PC-3 (cell line): ENCODE measurements around the gene FBXL7. TPM values are rescaled to one million over a fixed set of nuclear protein-coding genes. Genes with fewer than 3 reads are reported as not detected.

Experiments
- ATAC-seq: fragments of 200-7000 bp; cut with Tn5 transposase; 2 replicates; pipeline ENCODE4 v1.9.1; 2020; ENCODE audit warnings: mild to moderate bottlenecking, moderate library complexity
- BruUV-seq: library from RNA; stranded (reverse); fragments of 400-500 nt; replicated peaks from 2 replicates; lab custom pipeline; 2021; lab: Mats Ljungman, UMichigan
- CTCF ChIA-PET: fragments of 300-600 bp; sonication (Branson Sonifier 250); formaldehyde crosslinking; loops from one replicate; lab custom pipeline; 2022; ENCODE audit warnings: antibody characterized with exemption; lab: Charles Lee
- POLR2A ChIA-PET: fragments of 300-600 bp; sonication (Branson Sonifier 250); formaldehyde crosslinking; loops from one replicate; lab custom pipeline; 2022; ENCODE audit warnings: antibody characterized with exemption; ENCODE audit not compliant: unreplicated experiment; lab: Charles Lee
- DNase-seq: peaks from one replicate; pipeline ENCODE4 v3.0.0-alpha.2; 2015
- H2AFZ ChIP-seq: fragments of 300-600 bp; sonication (generic); 2 replicates; pipeline ENCODE4 v1.6.0; 2016; ENCODE audit warnings: antibody characterized with exemption, low read length
- H3F3A ChIP-seq: fragments of 300-600 bp; sonication (generic); one replicate; pipeline ENCODE4 v1.6.0; 2017; ENCODE audit warnings: antibody characterized with exemption, low read length, control low read depth, mild to moderate bottlenecking; ENCODE audit not compliant: unreplicated experiment
- H3K27ac ChIP-seq: fragments of 300-600 bp; sonication (generic); 2 replicates; pipeline ENCODE4 v1.5.1; 2016; ENCODE audit warnings: mild to moderate bottlenecking, low read length
- H3K27me3 ChIP-seq: fragments of 300-600 bp; sonication (generic); 2 replicates; pipeline ENCODE4 v1.6.1; 2016; ENCODE audit warnings: low read length, mixed read lengths
- H3K36me3 ChIP-seq: fragments of 300-600 bp; sonication (generic); 2 replicates; pipeline ENCODE4 v1.6.1; 2016; ENCODE audit warnings: low read depth, mixed run types, low read length, mixed read lengths
- H3K4me1 ChIP-seq: fragments of 300-600 bp; sonication (generic); 2 replicates; pipeline ENCODE4 v1.5.1; 2016; ENCODE audit warnings: low read length; ENCODE audit not compliant: insufficient read depth
- H3K4me2 ChIP-seq: fragments of 300-600 bp; sonication (generic); 2 replicates; pipeline ENCODE4 v1.6.0; 2016; ENCODE audit warnings: low read length
- H3K4me3 ChIP-seq: fragments of 300-600 bp; sonication (generic); 2 replicates; pipeline ENCODE4 v1.5.1; 2016; ENCODE audit warnings: mild to moderate bottlenecking, low read length, mixed read lengths
- H3K79me2 ChIP-seq: fragments of 300-600 bp; sonication (generic); 2 replicates; pipeline ENCODE4 v1.6.1; 2017; ENCODE audit warnings: low read length, mixed read lengths
- H3K9ac ChIP-seq: fragments of 300-600 bp; sonication (generic); 2 replicates; pipeline ENCODE4 v1.6.0; 2016; ENCODE audit warnings: mild to moderate bottlenecking, low read length
- H3K9me2 ChIP-seq: fragments of 300-600 bp; sonication (generic); replicated peaks from 2 replicates; pipeline ENCODE4 v1.6.1; 2016; ENCODE audit warnings: mixed run types, low read length, mixed read lengths
- H3K9me3 ChIP-seq: fragments of 300-600 bp; sonication (generic); 2 replicates; pipeline ENCODE4 v1.6.1; 2016; ENCODE audit warnings: low read length, mixed read lengths
- H4K20me1 ChIP-seq: fragments of 300-600 bp; sonication (generic); 2 replicates; pipeline ENCODE4 v1.6.1; 2016; ENCODE audit warnings: low read length, mixed read lengths
- EZH2 ChIP-seq: fragments of 300-600 bp; sonication (generic); IDR thresholded peaks from one replicate; pipeline ENCODE4 v1.6.1; 2017; ENCODE audit warnings: antibody characterized with exemption, mild to moderate bottlenecking, low read length; ENCODE audit not compliant: unreplicated experiment
- EZH2phosphoT487 ChIP-seq: fragments of 300-600 bp; sonication (generic); IDR thresholded peaks from 2 replicates; pipeline ENCODE4 v1.6.1; 2018; ENCODE audit warnings: mild to moderate bottlenecking, antibody characterized with exemption, low read length, borderline replicate concordance
- intact Hi-C: fragments of 100-400 bp; cut with micrococcal nuclease; formaldehyde crosslinking; loops from 2 replicates; pipeline ENCODE4 v1.9.0; 2023
- total RNA-seq: library from RNA; depleted of rRNA; stranded (reverse); fragments of >200 nt; gene quantifications from 2 replicates; pipeline ENCODE4 v1.2.3, GENCODE V29; 2014
- TF ChIP-seq, protein P1 (sequence below): fragments of 300-600 bp; sonication (generic); conservative IDR thresholded peaks from 2 replicates; pipeline ENCODE4 v1.5.1; 2017; ENCODE audit warnings: antibody characterized with exemption, low read depth, mild to moderate bottlenecking, low read length

The FBXL7 gene
- total RNA-seq, 1 experiment from 2014 or later = 0.18 TPM

DNA sequence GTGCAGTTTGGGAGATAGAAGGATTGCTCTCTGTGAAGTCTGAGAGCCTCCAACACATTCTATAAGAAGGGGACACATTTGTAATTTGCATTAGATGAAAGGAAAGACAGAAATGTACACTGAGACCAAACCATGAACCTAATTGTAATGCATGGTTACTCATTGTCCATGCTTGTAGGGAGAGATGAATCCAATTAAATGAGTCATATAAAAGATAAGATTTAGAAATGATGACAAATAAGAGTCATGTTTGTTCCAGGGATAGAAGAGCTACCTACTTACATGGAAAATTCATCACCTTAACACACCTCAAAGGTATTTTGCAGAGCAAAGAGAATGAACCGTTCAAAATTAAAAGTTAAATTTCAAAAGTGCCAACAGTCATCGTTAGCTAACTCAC, 85.1 kb downstream of the FBXL7 start:
- Histone ChIP-seq H3K9me3 (peaks cover 36% of the 10 kb centered on the region), H3K36me3 (no peaks in the 10 kb centered on the region), H3K4me1 (no peaks in the 10 kb centered on the region), H3F3A (no peaks in the 10 kb centered on the region), H3K4me3 (no peak overlapping the region), H3K27me3 (no peaks in the 10 kb centered on the region), H4K20me1 (no peaks in the 10 kb centered on the region), H3K79me2 (no peaks in the 10 kb centered on the region), H2AFZ (no peak overlapping the region), H3K27ac (no peak overlapping the region), H3K4me2 (no peak overlapping the region), H3K9ac (no peak overlapping the region), H3K9me2 (no peaks in the 10 kb centered on the region)
- ATAC-seq (no peak), DNase-seq (no peak)
- TF ChIP-seq EZH2phosphoT487 = no peak
- TF ChIP-seq EZH2 = no peak
- TF ChIP-seq, protein P1, sequence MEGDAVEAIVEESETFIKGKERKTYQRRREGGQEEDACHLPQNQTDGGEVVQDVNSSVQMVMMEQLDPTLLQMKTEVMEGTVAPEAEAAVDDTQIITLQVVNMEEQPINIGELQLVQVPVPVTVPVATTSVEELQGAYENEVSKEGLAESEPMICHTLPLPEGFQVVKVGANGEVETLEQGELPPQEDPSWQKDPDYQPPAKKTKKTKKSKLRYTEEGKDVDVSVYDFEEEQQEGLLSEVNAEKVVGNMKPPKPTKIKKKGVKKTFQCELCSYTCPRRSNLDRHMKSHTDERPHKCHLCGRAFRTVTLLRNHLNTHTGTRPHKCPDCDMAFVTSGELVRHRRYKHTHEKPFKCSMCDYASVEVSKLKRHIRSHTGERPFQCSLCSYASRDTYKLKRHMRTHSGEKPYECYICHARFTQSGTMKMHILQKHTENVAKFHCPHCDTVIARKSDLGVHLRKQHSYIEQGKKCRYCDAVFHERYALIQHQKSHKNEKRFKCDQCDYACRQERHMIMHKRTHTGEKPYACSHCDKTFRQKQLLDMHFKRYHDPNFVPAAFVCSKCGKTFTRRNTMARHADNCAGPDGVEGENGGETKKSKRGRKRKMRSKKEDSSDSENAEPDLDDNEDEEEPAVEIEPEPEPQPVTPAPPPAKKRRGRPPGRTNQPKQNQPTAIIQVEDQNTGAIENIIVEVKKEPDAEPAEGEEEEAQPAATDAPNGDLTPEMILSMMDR = no peak
- CTCF ChIA-PET = no interaction called here
- POLR2A ChIA-PET = no interaction called here
- intact Hi-C loops = no loop called here
- BruUV-seq = no TSS peak

DNA sequence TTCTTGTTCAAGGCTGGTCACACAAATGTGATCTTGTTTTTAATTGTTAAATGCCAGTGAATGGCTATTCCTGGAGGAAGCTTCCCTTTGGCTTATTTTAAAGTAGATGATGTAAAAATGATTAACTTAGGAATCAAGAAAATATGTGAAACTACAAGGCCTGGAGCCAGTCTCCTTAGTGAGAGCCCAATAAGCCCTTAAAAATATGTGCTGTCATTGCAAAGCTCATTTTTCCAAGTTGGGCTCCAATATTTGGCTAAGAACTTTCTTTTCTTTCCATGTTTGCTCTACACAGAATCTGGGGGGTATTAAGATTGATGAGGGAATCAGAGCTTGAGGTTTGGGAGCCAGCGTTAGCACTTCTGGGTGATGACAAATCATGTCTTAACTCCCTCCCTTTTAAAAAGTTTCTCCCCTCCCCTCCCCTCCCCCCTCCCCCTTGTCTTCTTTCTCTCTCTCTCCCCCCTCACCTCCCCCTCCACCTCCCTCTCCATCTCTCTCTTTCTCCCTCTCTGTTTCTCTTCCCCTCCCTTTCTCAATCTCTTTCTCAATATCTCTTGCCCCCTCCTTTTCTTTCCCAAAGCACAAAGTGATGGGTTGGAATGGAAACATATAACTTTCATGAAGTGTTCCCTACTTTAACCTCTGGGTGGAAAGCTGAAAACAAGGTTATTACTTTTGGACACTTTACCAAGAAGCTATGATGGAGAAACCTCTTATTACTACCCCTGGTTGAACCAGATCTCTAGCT, 86.0 kb downstream of the FBXL7 start:
- Histone ChIP-seq H3K4me2 (no peak overlapping the region), H3K9ac (no peak overlapping the region), H3K9me3 (peaks cover 37% of the 10 kb centered on the region), H3F3A (no peaks in the 10 kb centered on the region), H4K20me1 (no peaks in the 10 kb centered on the region), H3K4me3 (no peak overlapping the region), H3K36me3 (no peaks in the 10 kb centered on the region), H3K27me3 (no peaks in the 10 kb centered on the region), H2AFZ (no peak overlapping the region), H3K9me2 (no peaks in the 10 kb centered on the region), H3K4me1 (no peaks in the 10 kb centered on the region), H3K79me2 (no peaks in the 10 kb centered on the region), H3K27ac (no peak overlapping the region)
- DNase-seq (no peak), ATAC-seq (no peak)
- CTCF ChIA-PET = no interaction called here
- intact Hi-C loops = no loop called here
- POLR2A ChIA-PET = no interaction called here
- TF ChIP-seq, protein P1 = no peak
- TF ChIP-seq EZH2 = no peak
- no TSS peak for BruUV-seq

DNA sequence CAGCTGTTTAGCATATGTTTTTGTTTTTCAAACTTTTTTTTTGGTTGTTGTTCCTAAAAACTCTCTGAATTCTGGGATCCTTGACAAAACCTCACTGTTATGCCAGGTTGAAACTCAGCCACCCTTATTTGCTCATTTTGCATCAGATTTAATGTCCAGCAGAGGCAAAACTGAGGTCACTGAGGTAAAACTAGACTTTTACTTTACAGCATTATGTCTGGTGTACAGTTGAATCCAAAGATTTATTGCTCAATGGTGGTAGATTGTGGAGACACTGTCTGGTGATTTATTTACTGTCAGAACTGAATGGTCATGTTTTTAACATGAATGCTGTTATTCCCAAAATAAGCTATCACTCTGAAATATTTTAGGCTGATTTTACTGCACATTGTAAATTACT, 87.9 kb downstream of the FBXL7 start:
- Histone ChIP-seq H2AFZ (no peak overlapping the region), H3K9ac (no peak overlapping the region), H3K79me2 (no peaks in the 10 kb centered on the region), H3F3A (no peaks in the 10 kb centered on the region), H4K20me1 (no peaks in the 10 kb centered on the region), H3K27me3 (no peaks in the 10 kb centered on the region), H3K9me2 (no peaks in the 10 kb centered on the region), H3K27ac (no peak overlapping the region), H3K4me3 (no peak overlapping the region), H3K9me3 (peaks cover 26% of the 10 kb centered on the region), H3K4me2 (no peak overlapping the region), H3K36me3 (no peaks in the 10 kb centered on the region), H3K4me1 (no peaks in the 10 kb centered on the region)
- intact Hi-C loops = no loop called here
- DNase-seq (no peak), ATAC-seq (no peak)
- ChIA-PET POLR2A (no interaction called here), CTCF (no interaction called here)
- no peak for TF ChIP-seq EZH2
- TF ChIP-seq EZH2phosphoT487 = no peak
- TF ChIP-seq, protein P1 = no peak
- BruUV-seq = no TSS peak
